ENCODE results near the gene SIGLECL1. TPM values are rescaled to one million over a fixed set of nuclear protein-coding genes. Genes with fewer than 3 reads are reported as not detected.

Gene SIGLECL1
- total RNA-seq, 2 donors from 2014 or later = not detected

DNA sequence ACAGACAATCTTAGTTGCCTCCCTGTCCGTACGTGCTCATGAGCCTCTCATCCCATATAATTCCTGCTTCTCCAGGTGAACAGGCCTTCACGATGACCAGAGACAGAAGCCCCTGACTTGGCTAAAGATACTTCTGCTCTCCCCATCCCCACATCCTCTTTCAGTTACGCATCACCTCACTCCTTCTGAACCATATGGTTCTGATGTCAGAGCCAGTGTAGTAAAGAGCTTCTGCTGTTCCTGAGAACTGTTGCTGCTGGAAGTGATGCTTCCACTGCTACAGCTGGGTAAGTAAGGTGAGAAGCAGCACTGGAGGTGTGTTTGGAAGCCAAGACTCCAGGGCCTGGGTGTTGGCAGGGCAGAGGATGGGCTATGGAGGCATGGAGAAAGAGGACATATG, 12.9 kb downstream of the SIGLECL1 start:
- Histone ChIP-seq H3K4me1 (no peaks in the 10 kb centered on the region), H3K27me3 (no peaks in the 10 kb centered on the region), H3K36me3 (no peaks in the 10 kb centered on the region), H3K27ac (no peak overlapping the region), H3K9me3 (no peaks in the 10 kb centered on the region), H3K9ac (ENCODE audit: low read depth in 2 of 2, low read length in 2 of 2) (no peak overlapping the region), H3K4me3 (no peak overlapping the region)
- TF ChIP-seq, protein P1, sequence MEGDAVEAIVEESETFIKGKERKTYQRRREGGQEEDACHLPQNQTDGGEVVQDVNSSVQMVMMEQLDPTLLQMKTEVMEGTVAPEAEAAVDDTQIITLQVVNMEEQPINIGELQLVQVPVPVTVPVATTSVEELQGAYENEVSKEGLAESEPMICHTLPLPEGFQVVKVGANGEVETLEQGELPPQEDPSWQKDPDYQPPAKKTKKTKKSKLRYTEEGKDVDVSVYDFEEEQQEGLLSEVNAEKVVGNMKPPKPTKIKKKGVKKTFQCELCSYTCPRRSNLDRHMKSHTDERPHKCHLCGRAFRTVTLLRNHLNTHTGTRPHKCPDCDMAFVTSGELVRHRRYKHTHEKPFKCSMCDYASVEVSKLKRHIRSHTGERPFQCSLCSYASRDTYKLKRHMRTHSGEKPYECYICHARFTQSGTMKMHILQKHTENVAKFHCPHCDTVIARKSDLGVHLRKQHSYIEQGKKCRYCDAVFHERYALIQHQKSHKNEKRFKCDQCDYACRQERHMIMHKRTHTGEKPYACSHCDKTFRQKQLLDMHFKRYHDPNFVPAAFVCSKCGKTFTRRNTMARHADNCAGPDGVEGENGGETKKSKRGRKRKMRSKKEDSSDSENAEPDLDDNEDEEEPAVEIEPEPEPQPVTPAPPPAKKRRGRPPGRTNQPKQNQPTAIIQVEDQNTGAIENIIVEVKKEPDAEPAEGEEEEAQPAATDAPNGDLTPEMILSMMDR (IDR thresholded peaks at IDR 0.05) = no peak
- DNase-seq = no peak
- intact Hi-C loops (cut with DNase I) = no loop called here

DNA sequence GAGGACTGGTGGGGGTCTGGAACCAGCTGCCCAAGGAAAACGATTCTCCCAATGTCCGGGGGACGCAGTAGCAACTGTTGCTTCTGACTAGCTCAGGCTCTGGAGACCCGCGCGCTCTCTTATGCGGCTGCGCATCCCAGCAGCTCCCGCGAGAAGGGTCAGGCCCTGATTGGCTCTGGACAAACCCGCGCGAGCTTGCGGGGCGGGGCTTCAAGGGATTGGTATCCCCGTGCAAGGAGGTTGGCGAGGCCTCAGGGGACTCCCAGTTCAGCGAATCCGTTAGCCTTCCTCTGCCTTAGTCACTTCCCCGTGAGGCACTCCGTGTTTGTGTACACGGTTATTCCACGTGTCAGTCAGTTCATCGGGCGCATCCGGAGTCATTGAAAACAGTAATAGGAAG, 20.2 kb downstream of the SIGLECL1 start:
- Histone ChIP-seq H3K4me1 (no peaks in the 10 kb centered on the region), H3K4me3 (no peak overlapping the region), H3K9me3 (no peaks in the 10 kb centered on the region), H3K27ac (no peak overlapping the region), H3K27me3 (no peaks in the 10 kb centered on the region), H3K9ac (ENCODE audit: low read depth in 2 of 2, low read length in 2 of 2) (no peak overlapping the region), H3K36me3 (no peaks in the 10 kb centered on the region)
- intact Hi-C loops (cut with DNase I) = no loop called here
- TF ChIP-seq, protein P1 (IDR thresholded peaks at IDR 0.05) = no peak
- DNase-seq = no peak

DNA sequence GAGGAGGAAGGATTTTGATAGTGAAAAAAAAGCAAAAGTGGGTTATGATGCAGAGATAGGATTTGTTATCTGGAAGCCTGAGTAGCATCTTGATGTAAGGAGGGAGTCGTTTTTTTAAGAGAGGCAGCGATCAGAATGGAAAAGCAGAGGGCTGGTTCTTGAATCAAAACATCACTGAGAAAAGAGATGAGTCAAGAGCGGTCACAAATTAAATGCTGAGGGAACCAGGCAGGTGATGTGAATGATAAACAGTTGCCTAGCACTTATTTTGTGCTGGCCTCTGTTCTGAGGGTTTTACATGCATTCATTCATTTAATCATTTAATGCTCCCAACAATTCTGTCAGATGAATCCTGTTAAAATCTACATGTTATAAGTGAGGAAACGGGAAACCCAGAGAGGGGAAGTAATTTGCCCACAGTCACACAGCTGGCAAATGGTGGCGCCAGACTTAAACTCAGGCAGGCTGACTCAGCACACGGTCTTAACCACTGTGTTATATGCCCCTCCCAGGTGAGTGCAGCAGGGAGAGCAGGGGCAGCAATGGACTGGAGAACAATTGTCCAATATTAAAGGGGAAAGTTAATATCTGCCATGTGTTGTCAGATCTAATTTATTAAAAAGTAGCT, 21.4 kb downstream of the SIGLECL1 start:
- no peak for DNase-seq
- Histone ChIP-seq H3K4me3 (no peak overlapping the region), H3K27me3 (no peaks in the 10 kb centered on the region), H3K4me1 (no peaks in the 10 kb centered on the region), H3K36me3 (no peaks in the 10 kb centered on the region), H3K27ac (no peak overlapping the region), H3K9me3 (no peaks in the 10 kb centered on the region), H3K9ac (ENCODE audit: low read depth in 2 of 2, low read length in 2 of 2) (no peak overlapping the region)
- intact Hi-C loops (cut with DNase I) = no loop called here
- TF ChIP-seq, protein P1 (IDR thresholded peaks at IDR 0.05) = no peak

DNA sequence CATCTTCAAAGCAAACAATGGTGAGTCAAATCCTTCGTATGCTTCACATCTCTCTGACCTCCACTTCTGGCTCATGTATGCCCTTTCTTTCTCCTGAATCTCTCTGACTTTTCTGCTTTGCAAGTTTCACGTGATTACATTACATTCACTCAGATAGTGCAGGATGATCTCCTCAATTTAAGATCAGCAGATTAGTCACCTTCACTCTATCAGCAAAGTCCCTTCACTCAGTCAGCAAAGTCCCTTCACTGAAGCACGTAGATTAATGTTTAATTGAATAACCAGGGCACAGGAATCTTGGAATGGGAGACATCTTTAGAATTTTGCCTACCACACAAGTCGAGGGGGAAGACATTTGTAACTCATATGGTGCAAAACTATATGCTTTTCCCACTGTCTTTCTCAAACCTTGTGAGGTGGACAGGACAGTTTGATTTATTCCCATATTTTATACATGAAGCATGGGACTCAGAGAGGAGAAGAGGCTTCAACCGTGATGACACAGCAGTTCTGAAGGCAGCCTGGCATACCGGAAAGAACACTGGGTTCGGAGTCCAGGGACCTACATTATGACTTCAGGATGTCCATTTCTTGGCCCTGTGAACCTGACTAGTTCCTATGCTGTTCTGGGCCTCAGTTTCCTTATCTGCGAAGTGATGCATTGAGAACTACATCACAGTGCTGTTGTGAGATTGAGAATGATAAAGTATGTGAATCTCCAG, 23.3 kb downstream of the SIGLECL1 start:
- Histone ChIP-seq H3K36me3 (no peaks in the 10 kb centered on the region), H3K27ac (no peak overlapping the region), H3K4me1 (no peaks in the 10 kb centered on the region), H3K9ac (ENCODE audit: low read depth in 2 of 2, low read length in 2 of 2) (no peak overlapping the region), H3K27me3 (no peaks in the 10 kb centered on the region), H3K4me3 (no peak overlapping the region), H3K9me3 (no peaks in the 10 kb centered on the region)
- intact Hi-C loops (cut with DNase I) = no loop called here
- DNase-seq = no peak
- TF ChIP-seq, protein P1 (IDR thresholded peaks at IDR 0.05) = no peak

DNA sequence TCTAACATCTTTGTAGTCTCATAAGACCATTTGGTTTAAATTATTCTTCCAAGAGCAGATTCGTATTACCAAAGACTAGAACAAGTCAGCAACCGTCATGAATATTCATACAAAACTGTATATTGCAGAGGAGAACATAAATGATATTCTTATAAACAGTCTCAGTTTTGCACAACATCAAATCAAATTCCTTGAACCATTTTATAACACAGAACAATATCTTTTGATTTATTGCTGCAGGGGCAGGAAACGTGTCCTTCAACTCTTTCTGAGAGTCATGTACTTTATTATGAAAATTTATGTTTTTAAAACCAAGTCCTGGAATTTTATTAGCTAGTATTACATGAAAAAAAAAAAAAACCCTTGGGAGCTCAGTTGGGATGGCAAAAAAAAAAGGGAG, 26.2 kb downstream of the SIGLECL1 start:
- H3K9me3 ChIP-seq = no peaks in the 10 kb centered on the region

More for the DNA sequence above, 26.2 kb downstream of the SIGLECL1 start:
- H3K9ac ChIP-seq (ENCODE audit: low read depth in 2 of 2, low read length in 2 of 2) = no peak overlapping the region
- TF ChIP-seq, protein P1 (IDR thresholded peaks at IDR 0.05) = no peak
- no peaks in the 10 kb centered on the region for H3K27me3 ChIP-seq
- H3K4me1 ChIP-seq = no peaks in the 10 kb centered on the region
- no peak overlapping the region for H3K4me3 ChIP-seq
- no peaks in the 10 kb centered on the region for H3K36me3 ChIP-seq
- H3K27ac ChIP-seq = no peak overlapping the region
- intact Hi-C loops (cut with DNase I) = no loop called here
- DNase-seq = no peak
